ENCODE results near the gene DDX55.
A peak's percentile ranks its signal among the peaks of the same experiment; 100 is the strongest.

Gene DDX55

DNA sequence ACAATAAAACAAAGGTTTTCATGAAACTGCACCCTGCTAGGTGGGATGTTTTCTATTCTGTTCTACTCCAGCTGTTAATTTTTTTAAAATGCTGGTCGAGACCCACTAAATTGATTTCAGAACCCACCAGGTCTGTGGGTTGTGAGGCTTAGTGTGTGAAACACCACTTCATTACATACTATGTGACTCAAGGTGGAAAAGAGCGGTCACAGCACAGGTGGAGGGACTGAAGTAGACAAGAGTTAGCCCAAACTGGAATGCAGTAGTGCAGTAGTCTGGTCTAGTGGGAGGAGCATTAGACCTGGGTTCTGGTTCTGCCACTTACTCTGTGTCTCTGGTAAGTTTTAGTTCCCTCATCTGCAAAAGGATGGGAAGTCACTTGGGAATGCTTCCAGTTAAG lies 12.2 kb downstream of the DDX55 start:
- no peak for DNase-seq (ENCODE audit: low read depth in 2 of 2)

DNA sequence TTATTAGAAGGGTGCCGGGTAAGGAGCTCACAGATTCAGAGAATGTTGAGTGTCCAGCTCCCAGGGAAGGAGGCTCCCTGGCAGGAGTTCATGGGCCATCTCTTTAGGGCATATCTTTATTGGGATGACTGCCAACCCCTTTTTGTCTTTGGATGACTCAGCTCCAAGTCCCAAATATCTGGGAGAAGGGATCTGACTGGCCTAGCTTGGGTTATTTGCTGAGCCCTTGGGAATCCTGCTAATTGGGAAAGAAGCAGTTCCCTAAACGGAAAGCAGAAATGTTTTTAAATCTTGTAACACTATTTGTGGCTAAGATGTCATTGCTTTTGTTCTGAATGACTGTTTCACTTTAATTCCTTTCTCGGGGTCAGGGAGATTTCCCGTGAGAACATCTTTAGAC lies 12.6 kb downstream of the DDX55 start:
- DNase-seq (ENCODE audit: low read depth in 2 of 2) = no peak

DNA sequence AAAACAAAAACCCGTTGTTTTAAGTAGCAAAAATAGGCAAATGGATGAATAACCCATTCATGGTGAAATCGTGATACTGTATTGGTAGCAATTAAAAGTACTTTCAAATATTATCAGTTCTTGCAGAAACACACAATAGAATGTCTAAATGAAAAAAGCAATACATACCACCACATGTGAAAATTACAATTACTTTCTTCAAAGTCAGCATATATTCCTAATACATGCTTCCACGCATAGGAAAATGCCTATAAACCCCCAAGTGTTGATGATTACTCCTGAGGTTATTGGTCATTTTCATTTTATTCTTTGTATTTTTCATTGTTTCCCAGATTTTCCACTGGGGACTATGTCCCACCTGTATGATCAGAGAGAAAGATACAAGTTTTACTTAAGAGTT lies 15.2 kb downstream of the DDX55 start:
- no peak for DNase-seq (ENCODE audit: low read depth in 2 of 2)

DNA sequence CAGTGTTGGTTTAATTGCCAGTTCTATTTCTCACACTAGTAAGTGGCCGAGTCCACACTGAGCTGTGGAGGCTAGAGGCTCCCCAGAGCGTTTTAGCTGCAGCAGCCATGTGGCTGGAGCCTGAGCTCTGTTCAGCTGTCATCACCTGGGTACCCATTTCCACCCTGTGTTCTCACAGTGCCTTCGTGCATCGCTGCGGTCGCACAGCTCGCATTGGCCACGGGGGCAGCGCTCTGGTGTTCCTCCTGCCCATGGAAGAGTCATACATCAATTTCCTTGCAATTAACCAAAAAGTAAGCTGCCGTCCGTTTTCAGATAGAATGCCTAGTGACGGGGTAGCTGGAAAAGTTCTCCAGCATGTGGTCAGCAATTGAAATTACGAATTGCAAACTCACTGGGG lies 15.7 kb downstream of the DDX55 start:
- DNase-seq (ENCODE audit: low read depth in 2 of 2) = no peak

DNA sequence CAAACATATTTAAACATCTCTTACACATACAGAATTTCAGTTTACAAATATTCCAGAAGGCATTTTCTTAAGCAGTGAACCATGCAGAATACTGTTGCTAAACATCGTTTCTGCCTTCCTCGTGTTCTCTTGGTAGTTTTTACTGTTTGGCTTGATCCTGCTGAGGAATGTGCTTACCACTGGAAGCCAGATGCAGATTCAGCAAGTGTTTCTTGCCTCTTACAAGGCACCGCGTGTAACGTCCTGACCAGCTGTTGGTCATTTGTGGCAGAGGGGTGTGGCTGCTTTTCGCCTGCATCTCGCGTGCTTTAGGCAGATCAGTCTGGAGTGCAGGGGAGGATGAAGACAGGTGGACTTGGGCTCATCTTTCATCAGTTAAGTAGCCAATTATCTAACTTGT lies 19.2 kb downstream of the DDX55 start:
- DNase-seq (ENCODE audit: low read depth in 2 of 2) = no peak

DNA sequence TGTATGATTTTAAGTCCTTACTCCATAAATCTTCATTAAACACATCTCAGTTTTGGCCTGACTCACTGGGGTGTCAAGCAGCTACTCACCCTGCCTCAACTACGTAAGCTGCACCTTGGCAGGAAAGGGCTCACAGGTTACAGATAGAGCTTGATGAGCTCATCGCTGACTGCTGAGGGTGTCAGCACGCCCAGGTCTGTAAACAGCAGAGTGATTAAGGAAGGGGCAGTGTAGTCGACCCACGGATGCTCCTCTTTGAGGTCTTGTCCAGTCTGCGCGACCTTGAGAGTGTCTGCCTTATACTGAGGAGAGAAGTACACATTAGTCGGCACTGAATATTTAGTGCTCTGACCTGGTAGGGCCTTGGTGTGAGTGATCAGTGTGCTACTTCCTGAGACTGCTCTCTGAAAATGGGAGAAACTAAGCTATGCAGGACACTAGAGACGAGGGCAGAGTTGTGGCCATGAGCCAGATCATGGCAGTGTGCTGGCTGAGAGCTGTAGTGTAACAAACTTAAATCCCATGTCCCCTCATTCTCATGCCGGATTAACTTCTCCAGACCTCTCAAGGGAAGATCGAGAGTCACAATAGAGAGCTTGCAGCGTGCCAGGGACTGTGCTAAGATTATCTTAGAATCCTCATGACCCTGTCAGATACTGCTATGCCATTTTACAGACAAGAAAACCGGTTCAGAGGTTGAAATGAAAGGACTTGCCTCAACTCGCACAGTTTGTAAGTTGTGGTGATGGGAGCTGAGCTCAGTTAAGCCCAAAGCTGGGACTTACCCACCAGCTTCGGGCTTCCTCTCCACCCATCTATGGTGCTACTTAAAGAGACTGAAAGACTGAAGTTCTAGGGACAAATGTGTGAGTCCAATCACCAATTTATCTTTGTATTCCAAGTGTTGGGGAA lies 20.0 kb downstream of the DDX55 start:
- DNase-seq (ENCODE audit: low read depth in 2 of 2) = no peak

DNA sequence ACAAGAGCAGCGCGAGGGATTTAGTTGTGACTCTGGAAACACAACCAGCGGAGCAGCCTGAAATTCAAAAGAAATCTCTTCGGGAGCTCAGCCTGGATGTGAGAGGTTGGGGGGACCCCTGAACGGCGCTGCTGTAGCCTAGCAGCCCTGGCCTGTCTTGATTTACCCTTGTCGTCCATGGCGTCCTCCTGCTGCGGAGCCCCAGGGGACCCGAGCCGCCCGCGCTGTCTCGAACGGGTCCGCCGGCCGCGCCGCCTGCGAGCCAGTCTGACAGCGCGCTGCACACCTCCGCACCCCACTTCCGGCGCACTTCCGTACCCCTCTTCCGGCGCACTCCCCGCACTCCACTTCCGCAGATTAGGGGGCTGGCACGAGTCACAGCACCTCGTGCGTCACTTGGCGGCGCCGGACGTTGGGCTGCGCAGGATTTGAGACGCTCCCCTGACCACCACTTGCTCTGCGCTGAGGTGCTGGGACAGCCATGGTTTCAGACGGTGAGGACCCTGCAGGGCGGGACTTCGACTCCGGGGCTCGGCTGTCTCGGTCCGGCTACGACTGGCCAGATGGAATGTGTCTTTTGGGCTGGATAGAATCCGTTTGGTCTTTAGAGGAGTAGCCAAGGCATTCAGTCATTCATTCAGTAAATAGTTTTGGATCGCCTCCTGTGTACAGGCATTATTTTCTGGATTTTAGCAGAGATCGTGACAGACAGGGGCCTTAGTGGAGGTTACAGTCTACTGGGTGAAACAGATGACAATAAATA lies 31.7 kb downstream of the DDX55 start, which contains the start of the genes EIF2B1 and GTF2H3:
TSS of gene EIF2B1 (minus strand) at position 308 of the 763 bp plus-strand sequence. CDS start at position 179, 129 bp downstream.
TSS of gene GTF2H3 (plus strand) at position 451 of the 763 bp plus-strand sequence. CDS start at position 482, 31 bp downstream.
- peak; percentile 93 to 98 for DNase-seq (ENCODE audit: low read depth in 2 of 2)

DNA sequence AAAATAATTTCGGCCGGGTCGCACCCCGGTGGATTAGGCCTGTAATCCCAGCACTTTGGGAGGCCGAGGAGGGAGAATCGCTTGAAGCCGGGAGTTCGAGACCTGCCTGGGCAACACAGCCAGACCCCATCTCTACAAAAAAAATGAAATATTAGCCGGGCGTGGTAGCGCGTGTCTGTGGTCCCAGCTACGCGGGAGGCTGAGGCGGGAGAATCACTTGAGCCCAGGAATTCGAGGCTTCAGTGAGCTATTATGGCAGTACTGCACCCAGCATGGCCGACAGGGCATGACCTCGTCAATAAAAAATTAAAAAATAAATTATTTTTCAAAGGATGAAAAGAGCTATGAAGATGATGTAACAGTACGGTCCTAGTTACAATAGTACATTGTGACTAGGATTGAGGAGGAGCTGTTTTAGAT lies 32.3 kb downstream of the DDX55 start:
- no peak for DNase-seq (ENCODE audit: low read depth in 2 of 2)

DNA sequence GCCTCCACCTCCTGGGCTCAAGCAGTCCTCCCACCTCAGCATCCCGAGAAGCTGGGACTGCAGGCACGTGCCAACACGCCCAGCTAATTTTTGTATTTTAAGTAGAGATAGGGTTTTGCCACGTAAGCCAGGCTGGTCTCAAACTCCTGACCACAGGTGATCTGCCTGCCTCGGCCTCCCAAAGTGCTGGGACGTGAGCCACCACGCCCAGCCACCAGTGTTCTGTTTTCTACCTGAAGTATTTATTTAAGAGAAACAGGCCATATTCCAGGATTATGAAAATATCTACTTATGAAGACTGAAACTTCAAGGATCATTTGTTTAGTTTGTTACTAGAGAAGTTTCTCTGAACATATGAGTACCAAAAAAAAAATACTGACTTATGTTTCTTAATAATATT lies 42.0 kb downstream of the DDX55 start:
- no peak for DNase-seq (ENCODE audit: low read depth in 2 of 2)

DNA sequence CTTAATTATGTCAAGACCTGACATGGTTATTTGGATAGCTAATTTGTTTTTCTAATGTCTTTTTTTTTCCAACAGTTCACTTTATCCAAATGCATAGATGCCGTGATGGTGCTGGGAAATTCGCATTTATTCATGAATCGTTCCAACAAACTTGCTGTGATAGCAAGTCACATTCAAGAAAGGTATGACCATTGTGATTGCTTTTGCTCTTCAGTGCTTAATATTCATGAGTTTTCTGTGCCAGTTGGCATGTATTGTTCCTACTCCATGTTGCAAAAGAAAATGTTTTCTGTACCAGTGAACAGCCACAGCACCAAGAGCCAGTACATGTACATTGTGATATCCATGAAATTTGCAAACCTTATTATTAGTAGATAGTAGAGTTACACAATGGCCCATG lies 43.5 kb downstream of the DDX55 start:
- no peak for DNase-seq (ENCODE audit: low read depth in 2 of 2)

DNA sequence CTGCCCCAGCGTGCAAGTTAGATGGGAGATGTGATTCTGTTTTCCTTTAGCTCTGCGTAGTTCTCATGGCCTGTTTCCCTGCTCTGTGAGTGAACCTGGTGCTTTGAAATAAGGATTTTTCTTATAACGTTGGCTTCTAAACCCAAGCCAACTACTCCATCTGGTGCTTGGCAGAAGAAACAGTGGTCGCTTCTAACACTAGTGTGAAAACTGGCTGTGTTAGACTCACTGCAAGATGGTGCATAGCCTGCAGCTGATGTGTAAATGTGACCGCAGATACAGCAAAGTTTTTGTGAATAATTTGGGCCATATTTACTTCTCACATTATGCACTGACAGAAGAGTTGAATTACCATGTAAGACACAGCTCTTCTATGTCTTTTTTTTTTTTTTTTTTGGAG lies 44.0 kb downstream of the DDX55 start:
- DNase-seq (ENCODE audit: low read depth in 2 of 2) = no peak

DNA sequence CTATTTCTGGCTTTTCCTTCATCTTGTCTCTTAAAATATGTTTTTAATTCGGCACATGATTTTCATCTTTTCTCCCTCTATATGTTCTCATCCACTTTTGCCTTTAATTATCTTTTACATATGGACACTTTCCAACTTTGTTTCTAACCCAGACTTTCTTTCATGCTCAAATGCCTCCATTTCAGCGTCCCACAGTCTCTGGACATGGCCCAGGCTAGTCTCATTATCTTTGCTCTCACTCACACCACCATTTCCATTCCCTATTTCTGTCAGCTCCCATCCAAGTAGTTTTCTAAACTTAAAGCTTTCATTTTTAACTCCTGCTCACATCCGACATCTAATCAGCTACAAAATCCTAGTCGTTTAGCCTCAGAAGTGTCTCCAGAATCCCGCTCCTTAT lies 46.5 kb downstream of the DDX55 start:
- no peak for DNase-seq (ENCODE audit: low read depth in 2 of 2)

DNA sequence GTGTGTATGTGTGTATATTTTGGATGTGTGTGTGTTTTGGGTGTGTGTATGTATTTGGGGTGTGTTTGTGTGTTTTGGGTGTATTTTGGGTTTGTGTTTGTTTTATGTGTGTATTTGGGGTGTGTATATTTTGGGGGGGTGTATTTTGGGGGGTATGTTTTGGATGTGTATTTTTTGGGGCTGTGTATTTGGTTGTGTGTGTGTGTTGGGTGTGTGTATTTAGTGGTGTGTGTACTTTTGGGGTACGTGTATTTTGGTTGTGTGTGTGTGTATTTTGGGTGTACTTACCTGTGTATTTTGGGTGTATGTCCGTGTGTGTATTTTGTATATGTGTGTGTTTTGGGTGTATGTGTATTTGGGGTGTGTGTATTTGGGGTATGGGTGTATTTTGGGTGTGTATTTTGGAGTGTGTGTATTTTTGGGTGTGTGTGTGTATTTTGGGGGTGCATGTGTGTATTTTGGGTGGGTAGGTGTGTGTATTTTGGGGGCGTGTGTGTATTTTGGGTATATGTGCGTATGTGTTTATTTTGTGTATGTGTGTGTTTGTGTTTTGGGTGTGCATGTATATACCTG lies 52.3 kb downstream of the DDX55 start:
- DNase-seq (ENCODE audit: low read depth in 2 of 2) = no peak

DNA sequence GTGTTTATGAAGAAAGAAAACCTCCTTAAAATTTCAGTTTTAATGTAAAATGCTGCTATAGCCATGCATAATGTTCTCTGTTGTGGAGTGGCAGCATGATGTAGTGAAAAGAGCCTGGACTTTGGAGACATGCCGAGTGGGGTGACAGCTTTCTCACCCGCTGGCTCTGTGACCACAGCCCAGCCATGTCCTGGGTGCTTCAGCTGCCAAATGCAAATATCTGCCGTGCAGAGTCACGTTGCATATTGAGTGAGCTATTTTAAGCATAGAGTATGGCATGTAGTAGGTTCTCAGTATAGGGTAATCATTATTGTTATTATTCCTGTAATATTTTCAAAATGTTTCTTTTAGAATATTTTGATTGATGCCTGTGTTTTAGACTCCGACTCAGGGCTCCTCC lies 53.5 kb downstream of the DDX55 start:
- DNase-seq (ENCODE audit: low read depth in 2 of 2) = no peak

DNA sequence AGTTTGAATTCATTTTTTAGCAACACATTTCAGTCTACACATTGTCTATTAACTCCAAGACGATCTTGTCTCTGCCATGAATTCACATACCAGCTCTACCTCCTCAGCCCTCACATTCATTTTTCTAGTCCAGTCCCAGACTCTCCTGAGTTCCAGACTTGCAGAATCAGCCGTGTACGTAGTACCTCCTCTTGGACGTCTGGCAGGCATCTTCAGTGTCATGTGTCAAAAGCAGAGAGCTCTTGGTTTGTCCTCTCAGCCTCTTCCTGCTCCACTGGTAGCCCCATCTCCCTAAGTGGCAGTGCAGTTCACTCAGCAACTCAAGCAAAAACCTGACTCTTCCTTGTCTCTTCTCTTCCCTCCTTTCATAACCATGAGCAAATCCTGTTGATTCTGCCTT lies 54.5 kb downstream of the DDX55 start:
- no peak for DNase-seq (ENCODE audit: low read depth in 2 of 2)

DNA sequence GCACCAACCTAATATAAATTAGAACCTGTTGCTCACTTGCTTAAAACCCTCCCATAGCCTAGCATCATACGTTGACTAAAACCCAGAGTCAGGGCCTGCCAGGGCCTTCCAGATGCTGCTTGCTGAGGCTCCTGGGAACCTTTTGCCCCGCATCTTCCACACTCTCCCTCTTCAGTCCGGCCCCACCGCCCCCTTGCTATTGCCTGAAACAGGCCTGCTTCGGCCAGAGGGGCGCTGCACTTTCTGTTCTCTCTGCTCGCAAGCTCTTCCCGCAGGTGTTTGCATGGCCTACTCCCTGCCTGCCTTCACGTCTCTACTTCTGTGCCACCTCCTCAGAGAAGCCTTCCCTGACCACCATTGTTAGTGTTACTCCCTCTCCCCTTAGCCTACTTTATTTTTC lies 55.3 kb downstream of the DDX55 start:
- no peak for DNase-seq (ENCODE audit: low read depth in 2 of 2)

DNA sequence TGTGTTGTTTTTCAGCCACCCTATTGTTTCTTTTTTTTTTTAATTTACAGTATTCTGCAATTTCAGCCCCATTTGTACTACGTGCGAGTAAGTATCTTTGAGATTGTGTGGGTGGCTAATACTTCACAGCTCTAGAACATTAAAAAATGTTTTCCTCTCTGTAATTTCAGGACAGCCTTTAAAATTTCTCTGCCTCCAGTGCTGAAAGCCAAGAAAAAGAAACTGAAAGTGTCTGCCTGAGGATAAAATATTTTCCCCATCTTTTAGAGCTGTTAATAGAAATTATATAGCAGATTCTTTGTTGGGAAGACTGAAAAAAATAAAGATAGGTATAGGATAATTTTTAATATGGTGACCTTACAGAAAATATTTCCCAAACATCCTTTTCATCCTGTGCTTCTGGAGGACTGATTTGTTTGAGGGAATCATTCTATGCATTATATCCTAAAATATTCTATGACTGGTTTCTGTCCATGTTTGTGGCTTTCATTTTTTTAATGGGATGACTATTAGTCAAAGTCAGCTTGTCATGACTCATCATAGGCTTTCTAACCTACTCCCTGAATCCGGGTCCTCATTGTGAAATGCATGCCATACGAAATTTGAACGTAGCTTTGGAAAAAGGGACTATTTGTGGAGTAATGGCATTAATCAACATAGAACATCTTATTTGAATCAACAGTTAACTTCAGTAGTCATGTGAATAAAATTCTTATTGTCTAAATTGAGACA lies 58.3 kb downstream of the DDX55 start:
- DNase-seq (ENCODE audit: low read depth in 2 of 2) = no peak

DNA sequence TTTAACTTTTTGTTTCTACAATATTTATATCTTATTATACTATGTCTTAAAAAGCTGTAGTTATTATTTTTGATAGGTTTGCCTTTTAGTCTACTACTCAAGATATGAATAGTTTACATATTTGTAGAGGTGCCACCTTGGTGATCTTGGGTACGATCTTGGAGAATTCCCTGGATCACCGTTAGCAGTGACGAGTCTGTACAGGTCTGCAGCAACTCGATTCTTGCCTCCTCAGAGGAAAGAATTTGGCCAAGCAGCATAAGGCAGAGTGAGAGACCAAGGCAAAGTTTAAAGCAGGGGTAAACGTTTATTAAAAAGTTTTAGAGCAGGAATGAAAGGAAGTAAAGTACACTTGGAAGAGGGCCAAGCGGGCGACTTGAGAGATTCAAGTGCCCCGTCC lies 65.9 kb downstream of the DDX55 start:
- DNase-seq (ENCODE audit: low read depth in 2 of 2) = no peak

All from stimulated activated CD8-positive, alpha-beta memory T cell treated with anti-CD3 and anti-CD28 coated beads, Interleukin-2, amount 100 ng/mL, for 48 hours (primary cell).